GM18907 (cell line): ENCODE results near the gene SLAMF9.

Source experiments
- ATAC-seq: cut with Tn5 transposase; IDR thresholded peaks from one replicate; pipeline ENCODE4 v1.9.1; 2021; ENCODE audit warnings: mild to moderate bottlenecking, moderate library complexity; ENCODE audit not compliant: unreplicated experiment

The SLAMF9 gene

GRCh38 chr1:159977364-159978106, 23.5 kb upstream of the SLAMF9 start:
- ATAC-seq = no peak

GRCh38 chr1:159974350-159974965, 20.4 kb upstream of the SLAMF9 start:
- no peak for ATAC-seq

GRCh38 chr1:159973350-159973940, 19.4 kb upstream of the SLAMF9 start:
- ATAC-seq = no peak

GRCh38 chr1:159972443-159973205, 18.6 kb upstream of the SLAMF9 start:
- no peak for ATAC-seq

- ATAC-seq = no peak
Measured at GRCh38 chr1:159970932-159971342, 16.9 kb upstream of the SLAMF9 start.

- no peak for ATAC-seq
Measured at GRCh38 chr1:159968901-159969300, 14.9 kb upstream of the SLAMF9 start.

- ATAC-seq = no peak
Measured at GRCh38 chr1:159965263-159965662, 11.2 kb upstream of the SLAMF9 start.

GRCh38 chr1:159964144-159964543, 10.1 kb upstream of the SLAMF9 start:
- ATAC-seq = no peak

- no peak for ATAC-seq
Measured at GRCh38 chr1:159962176-159962575, 8.1 kb upstream of the SLAMF9 start.

GRCh38 chr1:159961636-159962035, 7.6 kb upstream of the SLAMF9 start:
- ATAC-seq = no peak

- ATAC-seq = no peak
Measured at GRCh38 chr1:159960721-159961381, 6.8 kb upstream of the SLAMF9 start.

- ATAC-seq = no peak
Measured at GRCh38 chr1:159959451-159959850, 5.4 kb upstream of the SLAMF9 start.

- no peak for ATAC-seq
Measured at GRCh38 chr1:159958719-159959380, 4.8 kb upstream of the SLAMF9 start.

GRCh38 chr1:159957824-159958268, 3.8 kb upstream of the SLAMF9 start:
- ATAC-seq = no peak

GRCh38 chr1:159955456-159955855, 1.4 kb upstream of the SLAMF9 start:
- ATAC-seq = no peak

- ATAC-seq = no peak
Measured at GRCh38 chr1:159952932-159953331, 1.1 kb downstream of the SLAMF9 start.

- no peak for ATAC-seq
Measured at GRCh38 chr1:159951551-159951950, 2.5 kb downstream of the SLAMF9 start.

- ATAC-seq = no peak
Measured at GRCh38 chr1:159951016-159951415, 3.0 kb downstream of the SLAMF9 start.

- ATAC-seq = no peak
Measured at GRCh38 chr1:159949981-159950381, 4.1 kb downstream of the SLAMF9 start.

- ATAC-seq = no peak
Measured at GRCh38 chr1:159949123-159949522, 4.9 kb downstream of the SLAMF9 start.
